Mucosa of descending colon (tissue), 3 donors: Measurements from ENCODE around the gene CEND1. TPM values are rescaled to one million over a fixed set of nuclear protein-coding genes. Genes with fewer than 3 reads are reported as not detected.

Source experiments
- ATAC-seq: fragments of 200-7000 bp; cut with Tn5 transposase; one replicate; pipeline ENCODE4 v1.9.1; 2020; ENCODE audit warnings: mild to moderate bottlenecking, moderate library complexity
- DNase-seq, 3 donors: peaks; one replicate each; pipeline ENCODE4 v3.0.0-alpha.2; 2020
- H3K36me3 ChIP-seq: fragments of 200-600 bp; one replicate; pipeline ENCODE4 v1.8.0; 2021; ENCODE audit warnings: low read depth, mild to moderate bottlenecking
- H3K4me1 ChIP-seq: fragments of 200-600 bp; one replicate; pipeline ENCODE4 v1.8.0; 2021; ENCODE audit warnings: low read depth, mild to moderate bottlenecking
- H3K4me3 ChIP-seq: fragments of 200-600 bp; one replicate; pipeline ENCODE4 v1.8.0; 2021; ENCODE audit warnings: mild to moderate bottlenecking
- H3K9me3 ChIP-seq: fragments of 200-600 bp; one replicate; pipeline ENCODE4 v1.8.0; 2021; ENCODE audit warnings: mild to moderate bottlenecking
- intact Hi-C, 2 donors: fragments of 100-400 bp; cut with DNase I in 1 of 2; cut with micrococcal nuclease in 1 of 2; formaldehyde crosslinking; loops; one replicate each; pipeline versions ENCODE4 v1.11.0 to v1.11.1; 2022; cut with DNase I, micrococcal nuclease
- total RNA-seq, 3 donors: library from RNA; stranded (reverse); fragmentation: NEBNext Ultra II Directional in 2 of 3; extraction: Animal tissue kit (Norgen Biotek cat#: 25700) in 2 of 3; gene quantifications; one replicate each; pipeline versions ENCODE4 v1.2.1 to v1.2.4, GENCODE V29; 2021 to 2023
- TF ChIP-seq, protein P1 (sequence below): fragments of 200-600 bp; IDR thresholded peaks from one replicate; pipeline ENCODE4 v1.8.0; 2022; ENCODE audit warnings: antibody characterized with exemption, mild to moderate bottlenecking
- donor health status: DM: no; HTN: no; CAD: no; lungs with moderate emphysema.
- donor health status: DM: no; HTN: no; CAD: no.
- donor health status: DM: no; HTN: yes; CAD: no.

The CEND1 gene
- total RNA-seq, 3 donors from 2014 or later = 0.34 to 2.2 TPM; not detected in 1

DNA sequence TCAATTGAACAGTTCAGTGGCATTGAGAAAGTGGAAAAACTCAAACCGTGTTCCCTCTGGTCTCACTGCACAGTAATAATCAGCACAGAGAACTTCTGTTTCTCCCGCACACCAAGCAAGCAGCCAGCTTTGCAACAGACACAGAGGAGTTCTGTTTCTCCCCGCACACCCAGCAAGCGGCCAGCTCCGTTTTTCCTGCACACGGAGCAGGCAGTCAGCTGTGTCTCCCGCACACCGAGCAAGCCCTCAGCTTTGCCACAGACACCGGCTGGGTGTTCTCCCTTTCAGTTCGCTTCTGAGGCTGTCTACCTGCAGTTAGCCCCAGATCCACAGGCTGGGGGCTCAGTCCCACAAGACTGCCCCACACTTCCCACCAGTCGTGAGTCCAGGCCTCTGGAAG lies 52.5 kb downstream of the CEND1 start:
- DNase-seq = no peak
- no peaks in the 10 kb centered on the region for H3K9me3 ChIP-seq
- intact Hi-C loops = no loop called here
- no peak for ATAC-seq
- H3K4me1 ChIP-seq = no peaks in the 10 kb centered on the region
- H3K4me3 ChIP-seq = no peak overlapping the region
- TF ChIP-seq, protein P1, sequence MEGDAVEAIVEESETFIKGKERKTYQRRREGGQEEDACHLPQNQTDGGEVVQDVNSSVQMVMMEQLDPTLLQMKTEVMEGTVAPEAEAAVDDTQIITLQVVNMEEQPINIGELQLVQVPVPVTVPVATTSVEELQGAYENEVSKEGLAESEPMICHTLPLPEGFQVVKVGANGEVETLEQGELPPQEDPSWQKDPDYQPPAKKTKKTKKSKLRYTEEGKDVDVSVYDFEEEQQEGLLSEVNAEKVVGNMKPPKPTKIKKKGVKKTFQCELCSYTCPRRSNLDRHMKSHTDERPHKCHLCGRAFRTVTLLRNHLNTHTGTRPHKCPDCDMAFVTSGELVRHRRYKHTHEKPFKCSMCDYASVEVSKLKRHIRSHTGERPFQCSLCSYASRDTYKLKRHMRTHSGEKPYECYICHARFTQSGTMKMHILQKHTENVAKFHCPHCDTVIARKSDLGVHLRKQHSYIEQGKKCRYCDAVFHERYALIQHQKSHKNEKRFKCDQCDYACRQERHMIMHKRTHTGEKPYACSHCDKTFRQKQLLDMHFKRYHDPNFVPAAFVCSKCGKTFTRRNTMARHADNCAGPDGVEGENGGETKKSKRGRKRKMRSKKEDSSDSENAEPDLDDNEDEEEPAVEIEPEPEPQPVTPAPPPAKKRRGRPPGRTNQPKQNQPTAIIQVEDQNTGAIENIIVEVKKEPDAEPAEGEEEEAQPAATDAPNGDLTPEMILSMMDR = no peak
- H3K36me3 ChIP-seq = no peaks in the 10 kb centered on the region

Other genes with a start within 250 kb of the CEND1 start
- 10 to 100 TPM in 2 of 3 donors, 1 to 10 TPM in 1; 5.4 to 19.1 (median 10.7) TPM for gene LMNTD2, start 229.4 kb downstream of the CEND1 start, total RNA-seq
- gene RASSF7, start 229.1 kb downstream of the CEND1 start, total RNA-seq = 100 to 1,000 TPM in 1 of 3 donors, 10 to 100 TPM in 2; 45.7 to 108 (median 83.7) TPM
- 10 to 100 TPM; 35.0 to 40.2 (median 35.0) TPM for gene PHRF1, start 213.6 kb downstream of the CEND1 start, total RNA-seq
- gene IRF7, start 174.1 kb downstream of the CEND1 start, total RNA-seq = 10 to 100 TPM; 26.9 to 36.1 (median 27.8) TPM
- 100 to 1,000 TPM; 195 to 549 (median 316) TPM for gene CDHR5, start 165.1 kb downstream of the CEND1 start, total RNA-seq
- gene SCT, start 162.9 kb downstream of the CEND1 start, total RNA-seq = 1 to 10 TPM in 2 of 3 donors, not detected in 1; 1.0 TPM
- gene DRD4, start 152.8 kb downstream of the CEND1 start, total RNA-seq = 1 to 10 TPM; 1.2 to 2.4 (median 1.8) TPM
- 10 to 100 TPM; 25.1 to 35.7 (median 25.9) TPM for gene DEAF1, start 94.9 kb downstream of the CEND1 start, total RNA-seq
- 10 to 100 TPM; 31.6 to 43.1 (median 38.0) TPM for gene TMEM80, start 94.3 kb downstream of the CEND1 start, total RNA-seq
- gene EPS8L2, start 83.9 kb downstream of the CEND1 start, total RNA-seq = 100 to 1,000 TPM; 176 to 335 (median 253) TPM
- 100 to 1,000 TPM; 101 to 158 (median 128) TPM for gene TALDO1, start 42.6 kb downstream of the CEND1 start, total RNA-seq
- gene GATD1, start 12.6 kb downstream of the CEND1 start, total RNA-seq = 10 to 100 TPM; 51.9 to 58.8 (median 57.4) TPM
- gene SLC25A22, start 8.2 kb upstream of the CEND1 start, total RNA-seq = 10 to 100 TPM; 11.6 to 18.6 (median 14.4) TPM
- gene PIDD1, start 15.1 kb upstream of the CEND1 start, total RNA-seq = 10 to 100 TPM; 20.2 to 26.3 (median 23.8) TPM
- 1,000 to 10,000 TPM; 1,532 to 1,798 (median 1,652) TPM for gene RPLP2, start 19.9 kb upstream of the CEND1 start, total RNA-seq
- 100 to 1,000 TPM; 138 to 253 (median 167) TPM for gene PNPLA2, start 28.8 kb upstream of the CEND1 start, total RNA-seq
- 100 to 1,000 TPM in 2 of 3 donors, 10 to 100 TPM in 1; 43.5 to 137 (median 129) TPM for gene CRACR2B, start 37.8 kb upstream of the CEND1 start, total RNA-seq
- gene CD151, start 42.9 kb upstream of the CEND1 start, total RNA-seq = 100 to 1,000 TPM; 364 to 415 (median 378) TPM
- 10 to 100 TPM; 67.1 to 86.8 (median 82.1) TPM for gene POLR2L, start 52.4 kb upstream of the CEND1 start, total RNA-seq
- gene TSPAN4, start 52.8 kb upstream of the CEND1 start, total RNA-seq = 10 to 100 TPM in 2 of 3 donors, 1 to 10 TPM in 1; 9.2 to 42.4 (median 24.7) TPM
- gene CHID1, start 120.7 kb upstream of the CEND1 start, total RNA-seq = 10 to 100 TPM; 52.3 to 64.3 (median 55.3) TPM
- 100 to 1,000 TPM in 1 of 3 donors, 10 to 100 TPM in 2; 68.8 to 105 (median 99.5) TPM for gene AP2A2, start 135.8 kb upstream of the CEND1 start, total RNA-seq
- not detected for gene MUC6, start 246.6 kb upstream of the CEND1 start, total RNA-seq